Tongue (tissue), 2 donors: ENCODE measurements around the gene TCOF1. TPM values are rescaled to one million over a fixed set of nuclear protein-coding genes. Genes with fewer than 3 reads are reported as not detected.
"Not testable (repeated sequence)": the region's sequence is repeated elsewhere in the genome, so short reads cannot be mapped to it uniquely, and the experiment has no call there.

Experiments
- DNase-seq: peaks from one replicate; pipeline ENCODE4 v3.0.0-alpha.2; 2015
- total RNA-seq: library from RNA; depleted of rRNA; stranded (reverse); fragments of >200 nt; gene quantifications from one replicate; pipeline ENCODE4 v1.2.3, GENCODE V29; 2014

The TCOF1 gene
- total RNA-seq, 1 donor from 2014 or later = 17.2 TPM

DNA sequence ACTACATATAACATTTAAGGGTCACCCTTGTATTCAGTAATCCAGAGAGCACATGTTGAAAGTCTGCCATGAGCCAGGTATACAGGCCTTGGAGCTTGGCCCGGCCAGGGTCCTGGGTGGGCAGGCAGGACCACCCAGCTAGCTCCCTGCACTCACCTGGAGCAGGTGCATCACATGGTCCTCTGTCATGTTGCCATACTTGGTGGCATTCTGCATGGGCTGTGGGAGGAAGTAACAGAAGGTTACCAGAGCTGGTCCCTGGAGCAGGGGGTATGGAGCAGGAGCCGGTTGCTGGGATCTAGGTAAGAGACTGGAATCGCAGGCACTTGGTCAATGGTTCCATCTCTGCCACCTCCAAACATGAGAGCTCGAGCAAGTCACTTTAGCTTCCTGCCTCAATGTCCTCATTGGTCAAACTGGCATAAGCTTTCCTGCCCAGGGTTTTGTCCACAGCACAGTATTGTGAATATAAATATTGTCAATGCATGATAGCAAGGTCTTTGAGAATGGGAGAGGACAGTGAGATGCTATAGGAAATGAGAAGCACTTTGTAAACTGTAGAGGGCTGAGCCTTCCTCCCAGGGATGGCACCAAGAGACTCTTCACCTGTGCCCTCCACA lies 48.7 kb downstream of the TCOF1 start:
- no peak for DNase-seq

DNA sequence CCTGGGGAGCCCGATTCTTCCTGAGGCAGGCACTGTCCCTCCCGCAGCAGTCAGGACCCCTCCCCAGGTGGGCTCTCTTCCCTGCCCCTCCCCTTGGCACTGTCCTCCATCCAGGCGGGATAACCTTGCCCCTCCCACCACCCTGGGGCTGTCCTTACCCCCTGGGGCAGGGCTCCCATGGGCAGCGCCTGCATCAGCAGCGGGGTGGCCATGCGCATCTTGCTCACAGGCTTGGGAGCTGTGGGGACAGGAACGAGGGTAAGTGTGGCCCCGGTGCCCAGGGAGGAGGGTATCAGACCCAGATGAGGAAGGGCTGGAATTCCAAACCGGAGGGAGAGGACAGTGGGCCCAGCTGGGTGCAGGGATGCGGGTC lies 49.2 kb downstream of the TCOF1 start:
- no peak for DNase-seq

DNA sequence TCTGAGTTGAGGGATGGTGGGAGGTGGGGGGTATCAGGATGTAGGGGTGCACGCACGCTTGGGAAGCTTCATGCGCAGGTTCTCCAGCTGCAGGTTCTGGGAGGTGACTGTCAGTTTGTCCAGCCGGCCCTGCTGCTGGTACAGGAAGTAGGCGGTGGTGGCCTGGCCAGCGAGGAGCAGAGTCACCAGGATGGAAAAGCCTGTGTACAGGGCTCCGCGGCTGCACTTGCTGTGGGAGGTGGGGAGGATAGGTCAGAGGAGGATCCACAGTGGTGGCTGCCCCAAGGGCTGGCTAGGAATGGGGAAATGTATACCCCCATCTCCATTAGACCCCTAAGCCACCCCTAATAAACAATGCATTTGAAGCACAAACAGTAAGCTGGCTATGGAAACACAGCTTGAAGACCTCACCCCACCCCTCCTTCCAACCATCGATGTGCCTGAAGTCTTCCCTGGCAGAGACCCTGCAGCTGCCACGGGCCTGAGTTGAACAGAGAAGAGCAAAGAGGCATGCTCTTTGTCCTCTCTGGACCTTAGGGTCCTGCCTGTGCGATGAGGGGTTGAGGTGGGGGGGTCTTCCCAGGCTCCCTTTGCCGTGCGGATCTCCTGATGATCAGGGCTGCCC lies 49.7 kb downstream of the TCOF1 start:
- DNase-seq = no peak

DNA sequence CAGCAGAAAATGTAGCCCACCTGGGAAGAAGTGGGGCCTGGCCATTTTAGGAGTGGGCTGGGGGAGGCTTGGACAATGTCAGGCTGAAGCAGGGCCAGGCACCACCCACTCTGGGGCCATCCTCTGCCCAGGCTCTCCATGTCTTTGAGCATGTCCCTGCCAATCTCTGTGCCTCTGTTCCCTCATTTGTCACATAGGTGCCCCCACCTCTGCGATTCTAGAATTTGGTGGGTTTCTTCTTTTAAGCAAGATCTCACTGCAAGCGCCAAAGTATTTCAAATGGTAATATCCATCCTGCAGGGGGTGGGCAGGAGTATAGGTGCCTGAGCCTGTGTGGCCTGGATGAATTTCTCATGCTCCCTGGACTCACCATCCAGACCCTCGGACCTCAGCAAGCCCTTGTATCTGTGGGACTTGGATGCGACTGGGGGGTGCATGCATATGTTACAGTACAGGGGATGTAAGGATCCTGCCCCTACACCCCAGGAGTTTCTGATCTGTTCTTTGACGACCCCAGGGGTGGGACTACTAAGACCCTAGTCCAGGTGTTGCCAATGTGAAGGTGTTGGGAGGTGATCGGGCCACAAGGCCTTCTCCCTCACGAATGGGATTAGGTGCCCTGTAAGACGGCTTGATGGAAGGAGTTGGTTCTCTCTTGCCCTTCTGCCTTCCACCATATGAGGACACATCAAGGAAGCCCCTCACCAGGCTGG lies 50.9 kb downstream of the TCOF1 start:
- no peak for DNase-seq

DNA sequence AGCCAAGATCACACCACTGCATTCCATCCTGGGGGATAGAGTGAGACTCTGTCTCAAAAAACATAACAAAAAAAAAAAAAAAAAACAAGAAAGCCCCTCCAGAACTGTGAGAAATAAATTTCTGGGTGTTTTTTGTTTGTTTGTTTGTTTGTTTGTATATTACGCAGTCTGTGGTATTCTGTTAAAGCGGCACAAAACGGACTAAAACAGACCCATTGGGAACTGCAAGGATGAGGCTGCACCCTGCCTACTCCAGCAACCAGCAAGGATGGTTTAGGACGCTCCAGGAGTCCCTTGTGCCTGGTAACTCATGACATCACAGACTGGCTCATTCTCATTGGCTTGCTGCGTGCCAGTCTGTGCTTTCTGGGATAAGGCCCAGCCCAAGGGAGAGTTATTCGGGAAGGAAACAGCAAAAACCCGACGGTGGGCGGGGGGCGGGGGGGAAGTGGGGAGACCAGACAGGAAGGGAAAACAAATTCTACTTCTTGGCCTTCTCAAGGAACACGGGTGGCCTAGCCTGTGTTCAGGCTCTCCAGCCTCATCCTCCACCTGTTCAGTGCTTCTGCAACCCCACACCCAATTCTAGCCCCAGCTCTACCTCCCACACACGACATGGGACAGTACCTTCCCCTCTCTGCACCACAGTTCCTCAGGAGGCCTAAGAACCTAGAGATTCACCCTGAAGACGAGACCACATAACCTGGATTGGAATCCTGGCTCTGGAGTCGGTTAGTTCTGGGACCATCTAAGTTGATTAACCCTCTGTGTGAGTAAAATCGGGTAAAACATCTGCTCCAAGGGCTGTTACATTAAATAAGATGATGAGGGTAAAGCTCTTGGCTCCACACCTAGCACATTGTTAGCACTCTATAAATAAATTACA lies 52.4 kb downstream of the TCOF1 start:
- peak; percentile 91 for DNase-seq

DNA sequence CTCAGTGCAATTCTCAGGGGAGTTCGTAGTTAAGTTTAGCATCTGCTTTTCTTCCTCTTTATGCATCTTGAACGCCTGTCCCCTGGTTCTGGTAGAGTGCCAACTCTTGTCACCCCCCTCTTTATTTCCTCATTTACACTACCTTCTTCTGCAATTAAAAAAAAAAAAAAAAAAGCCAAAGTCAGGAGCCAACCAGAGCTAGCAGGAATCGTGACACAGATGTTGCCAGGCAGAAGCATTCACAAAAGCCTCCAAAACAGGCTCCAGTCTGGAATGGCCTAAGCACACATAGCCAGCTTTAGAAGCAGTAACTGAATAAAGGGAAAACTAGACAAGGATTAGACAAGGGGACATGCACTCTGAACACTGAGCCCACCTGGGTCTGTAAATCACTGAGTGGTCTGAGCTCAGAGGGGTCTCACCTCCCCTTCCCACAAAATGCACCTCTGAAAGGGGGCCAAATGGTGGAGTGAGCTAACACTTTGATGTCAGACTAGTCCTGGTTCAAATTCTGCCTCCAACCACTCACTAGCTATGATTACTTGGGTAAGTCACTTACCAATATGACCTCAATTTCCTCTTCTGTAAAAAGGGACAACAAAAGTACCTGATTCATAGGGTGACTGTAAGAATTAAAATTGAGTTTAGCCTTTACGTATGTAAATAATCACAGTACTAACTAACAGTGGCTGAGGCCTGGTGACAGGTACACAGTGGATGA lies 53.2 kb downstream of the TCOF1 start:
- DNase-seq = peak; percentile 90

DNA sequence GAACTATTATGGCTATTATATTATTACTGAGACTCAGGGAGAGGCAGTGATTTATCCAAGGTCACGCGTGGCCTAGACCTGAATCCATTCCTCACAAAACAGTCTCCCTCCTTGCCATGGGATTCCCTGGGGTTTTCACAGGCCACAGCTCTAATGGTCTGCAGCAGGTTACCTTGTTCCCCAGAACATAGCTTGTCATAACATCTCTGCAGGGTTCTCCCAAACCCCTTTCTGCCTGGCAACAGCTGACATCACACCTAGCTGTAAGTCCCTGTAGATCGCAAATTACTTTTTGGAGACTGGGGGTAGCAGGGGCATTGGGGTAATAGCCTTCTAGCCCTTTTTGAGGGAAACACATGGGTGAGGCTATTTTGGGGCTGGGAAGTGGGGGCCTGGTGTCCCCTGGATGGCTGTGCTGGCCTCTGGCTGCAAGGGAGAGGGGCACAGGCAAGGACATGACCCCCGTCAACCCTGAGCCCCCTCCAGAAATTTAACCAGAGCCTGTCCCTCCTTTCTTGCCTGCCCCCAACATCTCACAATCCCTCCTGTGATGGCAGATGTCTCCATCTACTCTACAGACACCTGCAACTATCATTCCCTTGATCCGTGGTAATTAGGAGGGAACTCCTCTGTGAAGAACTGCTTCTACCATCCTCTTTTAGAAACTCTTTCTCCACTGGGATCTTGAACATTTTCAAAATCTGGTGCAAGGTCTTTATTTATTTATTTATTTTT lies 53.9 kb downstream of the TCOF1 start:
- DNase-seq = peak; percentile 8

DNA sequence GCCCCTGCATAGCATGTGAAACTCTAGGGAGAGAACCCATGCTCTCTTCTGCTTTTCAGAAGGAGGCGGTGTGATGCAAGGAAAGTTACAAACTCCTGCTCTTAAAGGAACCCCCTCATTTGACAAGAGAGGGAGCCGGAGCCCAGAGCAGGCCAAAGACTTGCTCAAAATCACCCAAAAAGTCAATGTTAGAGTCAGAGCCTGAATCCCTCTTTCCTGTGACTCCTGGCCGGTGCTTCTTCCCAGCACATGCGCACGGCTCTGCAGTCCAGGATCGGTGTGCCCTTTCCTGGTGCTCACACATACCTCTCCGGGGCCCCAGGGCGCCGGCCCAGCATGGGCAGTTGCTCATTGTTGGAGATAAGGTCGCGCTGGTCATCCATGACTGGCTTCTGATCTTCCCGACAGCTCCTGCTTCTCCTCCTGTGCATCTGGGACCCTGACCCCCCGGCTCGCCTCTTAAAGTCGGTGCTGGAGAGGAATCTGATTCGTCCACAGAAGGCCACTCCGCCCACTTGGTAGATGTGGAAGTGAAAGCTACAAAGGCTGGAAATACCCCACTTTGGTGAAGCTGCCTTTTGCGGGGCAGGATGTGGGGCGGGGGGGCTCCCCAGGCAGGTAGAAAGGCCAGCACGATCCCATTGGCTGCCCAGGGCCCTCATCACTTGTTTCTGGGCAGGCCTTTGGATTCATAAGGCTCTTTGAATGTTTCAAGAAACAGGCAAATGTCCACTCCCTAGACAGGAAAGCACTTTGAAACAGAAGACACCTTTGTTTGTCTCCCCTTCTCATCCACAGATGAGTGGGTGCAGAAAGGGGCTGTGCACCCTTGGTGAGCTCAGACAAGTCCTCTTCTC lies 55.0 kb downstream of the TCOF1 start, which contains the start of gene CD74:
TSS of gene CD74 (minus strand) at position 592 of the 857 bp plus-strand sequence. CDS start at position 431, 161 bp downstream.
- peak; percentile 80 for DNase-seq

DNA sequence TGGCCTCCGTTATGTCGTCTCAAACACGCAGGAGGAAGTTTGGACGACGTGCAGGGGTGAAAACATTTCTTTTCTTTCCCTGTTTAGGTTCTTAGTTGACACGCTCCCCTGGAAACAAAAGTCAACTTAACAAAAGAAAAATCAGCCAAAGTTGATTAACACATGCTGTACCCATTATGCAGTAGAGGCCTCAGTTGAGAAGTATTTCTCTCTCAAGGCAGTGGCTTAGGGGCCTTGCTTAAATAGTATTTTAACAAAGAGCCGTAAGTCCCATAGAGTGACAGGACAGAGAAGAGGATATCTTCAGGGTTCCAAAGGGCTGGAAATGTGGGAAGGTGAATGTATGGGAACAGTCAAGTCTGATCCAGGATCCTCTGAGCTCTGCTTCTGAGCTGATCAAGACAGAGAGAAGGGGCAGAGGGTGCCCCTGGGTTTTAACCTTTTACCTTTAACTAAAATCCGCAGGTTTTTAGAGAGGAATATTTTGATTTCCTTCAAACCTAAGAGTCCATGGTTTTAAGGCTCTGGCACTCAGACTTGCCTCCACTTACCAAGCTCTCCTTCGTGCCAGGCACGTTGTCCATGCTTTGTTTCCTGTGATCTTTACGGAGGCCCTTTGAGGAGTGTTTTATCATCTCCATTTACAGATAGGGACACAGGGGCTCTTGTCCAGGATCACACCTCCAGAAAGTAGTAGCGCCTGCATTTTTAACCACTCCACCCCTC lies 55.8 kb downstream of the TCOF1 start:
- DNase-seq = no peak

DNA sequence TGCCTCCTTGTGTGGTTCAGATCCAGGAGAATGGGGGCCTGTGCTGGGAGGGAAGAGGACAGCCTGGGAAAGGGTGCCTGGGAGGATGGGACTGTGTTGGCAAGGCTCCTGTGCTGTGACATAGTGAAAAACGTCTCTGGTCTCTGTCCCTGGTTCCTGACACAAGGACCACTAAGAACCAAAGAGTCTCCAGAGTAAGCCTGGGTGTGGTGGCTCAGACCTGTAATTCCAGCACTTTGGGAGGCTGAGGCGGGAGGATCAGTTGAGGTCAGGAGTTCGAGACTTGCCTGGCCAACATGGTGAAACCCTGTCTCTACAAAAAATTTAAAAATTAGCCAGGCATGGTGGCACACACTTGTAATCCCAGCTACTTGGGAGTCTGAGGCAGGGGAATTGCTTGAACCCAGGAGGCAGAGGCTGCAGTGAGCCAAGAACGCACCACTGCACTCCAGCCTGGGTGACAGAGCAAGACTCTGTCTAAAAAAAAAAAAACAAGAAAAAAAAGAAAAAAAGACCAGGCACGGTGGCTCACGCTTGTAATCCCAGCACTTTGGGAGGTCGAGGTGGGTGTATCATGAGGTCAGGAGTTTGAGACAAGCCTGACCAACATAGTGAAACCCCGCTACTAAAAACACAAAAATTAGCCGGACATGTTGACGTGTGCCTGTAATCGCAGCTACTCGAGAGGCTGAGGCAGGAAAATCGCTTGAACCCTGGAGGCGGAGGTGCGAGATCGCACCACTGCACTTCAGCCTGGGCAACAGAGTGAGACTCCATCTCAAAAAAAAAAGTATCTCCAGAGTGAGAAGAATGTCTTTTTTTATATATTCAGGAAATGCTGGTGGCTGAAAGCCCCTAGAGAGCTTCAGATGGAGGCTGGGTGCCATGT lies 56.6 kb downstream of the TCOF1 start:
- DNase-seq = not testable (repeated sequence)

DNA sequence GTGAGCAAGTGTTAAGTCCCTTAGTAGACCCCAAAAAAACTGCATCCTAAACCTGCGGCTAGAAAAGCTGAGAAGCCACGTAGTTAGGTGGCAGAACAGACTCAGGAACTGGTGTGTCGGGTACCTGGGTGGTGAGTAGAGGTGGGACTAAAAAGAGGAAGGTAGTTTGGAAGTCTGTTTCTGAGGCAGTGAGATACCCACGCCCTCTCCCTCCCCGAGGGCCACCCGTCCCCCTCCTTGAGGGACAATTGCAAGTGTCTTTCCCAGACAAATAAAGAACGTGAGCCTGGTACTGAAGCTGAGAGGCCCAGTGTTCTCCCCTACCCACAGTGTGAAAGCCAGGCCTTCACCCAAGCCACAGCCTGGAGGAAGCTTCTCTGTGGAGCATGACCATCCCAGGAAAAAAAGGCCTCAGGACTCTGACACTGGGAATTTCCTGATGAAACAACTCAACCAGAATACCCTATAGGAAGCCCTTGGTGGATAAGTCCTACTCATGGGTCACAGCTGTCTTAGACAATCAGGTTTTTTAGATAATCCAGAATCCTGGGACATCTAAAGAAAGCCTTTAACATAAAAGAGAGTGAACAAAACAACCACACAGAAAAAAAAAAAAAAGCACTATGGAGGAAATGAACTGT lies 62.3 kb downstream of the TCOF1 start:
- DNase-seq = no peak

DNA sequence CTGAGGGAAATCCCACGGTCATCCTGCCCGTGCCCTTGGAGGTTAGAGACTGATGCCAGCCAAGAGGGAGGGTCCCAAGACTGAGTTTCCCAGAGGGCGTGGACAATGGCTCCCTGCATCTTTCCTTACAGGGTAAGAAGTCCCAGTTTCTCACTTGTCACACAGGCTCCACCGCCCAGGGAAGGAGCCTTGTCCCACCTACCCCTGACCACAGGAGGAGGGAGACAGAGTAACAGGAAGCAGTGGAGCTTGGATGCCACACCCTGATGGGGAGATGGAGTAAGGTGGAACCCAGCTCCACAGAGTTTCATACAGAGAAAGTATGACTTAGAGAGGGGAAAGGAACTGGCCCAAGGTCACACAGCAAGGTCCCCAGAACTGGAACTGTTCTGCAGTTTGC lies 64.6 kb downstream of the TCOF1 start:
- DNase-seq = no peak

DNA sequence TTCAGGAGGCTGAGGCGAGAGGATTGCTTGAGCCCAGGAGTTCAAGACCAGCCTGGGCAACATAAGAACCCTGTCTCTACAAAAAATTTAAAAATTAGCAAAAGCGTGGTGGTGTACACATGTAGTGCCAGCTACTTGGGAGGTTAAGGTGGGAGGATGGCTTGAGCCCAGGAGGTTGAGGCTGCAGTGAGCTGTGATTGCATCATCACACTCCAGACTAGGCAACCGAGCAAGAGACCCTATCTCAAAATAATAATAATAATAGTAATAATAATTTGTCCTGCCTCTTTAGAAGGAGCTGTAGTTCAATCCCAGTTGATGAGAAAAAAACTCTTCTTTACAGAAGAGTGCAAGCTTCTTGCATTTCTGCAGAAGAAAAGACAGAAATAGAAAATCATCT lies 65.3 kb downstream of the TCOF1 start:
- DNase-seq = no peak

DNA sequence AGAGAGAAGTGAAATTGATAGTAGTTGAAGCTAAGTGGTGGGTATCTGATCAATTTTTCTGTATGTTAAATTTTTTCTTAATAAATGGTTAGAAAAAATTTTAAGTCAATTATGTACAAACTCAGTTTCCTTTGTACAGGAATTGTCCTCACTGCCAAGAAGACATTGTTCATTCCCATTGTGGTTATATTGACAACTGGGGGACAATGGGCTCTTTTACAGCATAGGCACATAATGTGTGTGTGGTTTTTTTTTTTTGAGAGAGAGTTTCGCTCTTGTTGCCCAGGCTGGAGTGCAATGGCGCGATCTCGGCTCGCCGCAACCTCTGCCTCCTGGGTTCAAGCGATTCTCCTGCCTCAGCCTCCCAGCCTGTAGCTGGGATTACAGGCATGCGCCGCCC lies 68.7 kb downstream of the TCOF1 start:
- not testable (repeated sequence) for DNase-seq

DNA sequence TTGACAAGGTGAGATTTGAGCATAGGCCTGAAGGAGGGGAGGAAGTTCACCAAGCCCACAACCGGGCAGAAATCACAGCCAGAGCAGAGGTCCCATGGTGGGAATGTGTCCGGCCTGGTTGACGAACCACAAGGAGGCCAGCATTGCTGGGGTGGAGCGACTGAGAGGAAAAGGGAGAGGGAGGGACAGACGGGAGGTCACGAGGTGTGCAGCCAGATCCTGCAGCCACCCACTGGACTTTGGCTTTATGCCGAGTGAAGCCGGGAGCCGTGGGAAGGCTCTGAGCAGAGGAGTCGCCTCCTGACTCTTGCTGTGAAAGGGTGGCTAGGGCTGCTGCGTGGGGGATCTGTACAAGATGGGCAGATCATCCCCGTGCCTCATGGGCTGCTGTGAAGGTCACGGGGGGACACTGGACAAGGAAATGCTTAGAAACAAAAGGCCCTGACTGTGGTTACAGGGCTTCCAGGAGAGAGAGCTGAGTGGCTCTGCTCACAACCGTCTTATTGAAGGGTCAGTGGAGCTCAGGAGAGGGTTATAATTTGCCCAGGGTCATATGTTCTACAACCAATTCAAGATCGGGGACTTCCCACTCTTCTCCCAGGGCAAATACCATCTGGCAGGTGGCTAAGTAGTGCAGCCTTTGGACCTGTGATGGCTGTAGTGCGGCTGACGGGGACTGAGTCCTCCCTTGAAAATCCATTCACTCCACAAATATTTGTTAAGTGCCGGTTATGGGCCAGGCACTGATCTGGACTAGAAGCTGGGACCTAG lies 70.8 kb downstream of the TCOF1 start:
- DNase-seq = no peak

DNA sequence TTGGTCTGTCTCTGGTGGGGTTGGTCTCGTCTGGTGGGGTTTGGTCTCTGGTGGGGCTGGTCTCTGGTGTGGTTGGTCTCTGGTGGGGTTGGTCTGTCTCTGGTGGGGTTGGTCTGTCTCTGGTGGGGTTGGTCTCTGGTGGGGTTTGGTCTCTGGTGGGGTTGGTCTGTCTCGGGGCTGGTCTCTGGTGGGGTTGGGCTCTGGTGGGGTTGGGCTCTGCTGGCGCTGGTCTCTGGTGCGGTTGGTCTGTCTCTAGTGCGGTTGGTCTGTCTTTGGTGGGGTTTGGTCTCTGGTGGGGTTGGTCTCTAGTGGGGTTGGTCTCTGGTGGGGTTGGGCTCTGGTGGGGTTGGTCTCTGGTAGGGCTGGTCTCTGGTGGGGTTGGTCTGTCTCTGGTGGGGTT lies 71.5 kb downstream of the TCOF1 start:
- no peak for DNase-seq

DNA sequence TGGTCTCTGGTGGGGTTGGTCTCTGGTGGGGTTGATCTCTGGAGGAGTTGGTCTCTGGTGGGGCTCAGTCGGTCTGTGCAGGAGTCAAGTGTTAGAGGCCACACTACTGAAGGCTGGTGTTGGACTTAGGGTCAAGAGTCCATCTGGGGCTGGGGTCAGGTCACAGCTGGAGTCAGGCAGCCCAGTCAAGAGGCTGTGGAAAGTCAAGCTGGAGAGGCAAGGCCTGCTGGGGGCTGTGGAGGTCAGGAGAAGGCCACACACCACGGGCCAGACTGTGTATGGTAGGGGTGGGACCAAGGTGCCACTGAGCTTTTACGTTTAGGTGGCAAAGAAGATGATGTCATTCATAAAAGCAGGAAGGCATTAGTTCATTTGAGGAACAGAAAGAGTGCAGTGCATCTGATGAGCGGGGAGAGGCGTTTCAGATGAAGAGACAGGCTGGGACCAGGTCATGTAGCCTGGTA lies 71.9 kb downstream of the TCOF1 start:
- no peak for DNase-seq
